ENCODE results near the gene OSBPL8. TPM values are rescaled to one million over a fixed set of nuclear protein-coding genes. Genes with fewer than 3 reads are reported as not detected.

OSBPL8 gene
- total and polyA plus RNA-seq, 8 donors = 7.7 to 147 (median 29.4) TPM

- Histone ChIP-seq H3K27me3 (no peaks in the 10 kb centered on the region), H3K27ac (peak overlapping the region; percentile 74 to 95 (median 91)), H3K36me3 (no peaks in the 10 kb centered on the region), H3K4me1 (peaks cover 7 to 40% (median 29%) of the 10 kb centered on the region in 4 donors), H3K9me3 (no peaks in the 10 kb centered on the region), H3K4me3 (peak overlapping the region; percentile 77 to 94 (median 86))
- no peak for DNase-seq
- TF ChIP-seq POLR2AphosphoS5 (IDR thresholded peaks at IDR 0.05) = no peak
- TF ChIP-seq CTCF (IDR thresholded peaks at IDR 0.05) = no peak
- no peak for TF ChIP-seq POLR2A (IDR thresholded peaks at IDR 0.05)
- TF ChIP-seq EP300 (IDR thresholded peaks at IDR 0.05) = no peak
- 22 to 32% (median 23%) methylated on average over 8 of the region's 8 CpGs for WGBS, 5 donors
- intact Hi-C loops (cut with DNase I; ENCODE audit: low total_unique reads) = no loop called here
Measured at GRCh38 chr12:76560086-76560491, 518 bp upstream of the OSBPL8 start.

GRCh38 chr12:76558684-76559399, 729 bp downstream of the OSBPL8 start:
- Histone ChIP-seq H3K4me1 (peaks cover 7 to 51% (median 35%) of the 10 kb centered on the region in 4 donors), H3K9me3 (no peaks in the 10 kb centered on the region), H3K4me3 (peak overlapping the region; percentile 77 to 94 (median 86)), H3K36me3 (no peaks in the 10 kb centered on the region), H3K27me3 (no peaks in the 10 kb centered on the region), H3K27ac (peak overlapping the region; percentile 74 to 95 (median 91))
- intact Hi-C loops (cut with DNase I; ENCODE audit: low total_unique reads) = no loop called here
- TF ChIP-seq POLR2A (IDR thresholded peaks at IDR 0.05) (no peak), POLR2AphosphoS5 (IDR thresholded peaks at IDR 0.05) (peak in 2 of 3 donors; percentile 20 to 29), CTCF (IDR thresholded peaks at IDR 0.05) (no peak), EP300 (IDR thresholded peaks at IDR 0.05) (no peak)
- DNase-seq = peak; percentile 69 to 84
- 0% methylated on average over 10 to 33 of the region's 33 CpGs for WGBS, 5 donors

DNA sequence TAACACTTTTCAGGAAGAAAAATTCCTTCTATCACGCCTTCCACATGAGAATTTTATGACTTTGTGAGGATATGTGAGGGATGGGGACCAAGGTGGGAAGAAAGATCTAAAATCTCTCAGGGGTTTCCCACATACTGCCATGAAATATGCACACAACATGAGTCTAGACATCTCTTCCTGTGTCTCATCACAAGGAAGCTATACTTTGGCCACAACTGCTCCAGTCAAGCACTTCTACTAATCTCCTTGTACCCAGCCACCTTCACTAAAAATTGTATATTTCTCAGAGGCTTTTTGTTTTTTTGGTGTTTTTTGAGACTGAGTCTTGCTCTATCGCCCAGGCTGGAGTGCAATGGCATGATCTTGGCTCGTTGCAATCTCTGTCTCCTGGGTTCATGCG, 3.2 kb downstream of the OSBPL8 start:
- Histone ChIP-seq H3K4me3 (no peak overlapping the region), H3K27me3 (no peaks in the 10 kb centered on the region), H3K9me3 (no peaks in the 10 kb centered on the region), H3K27ac (no peak overlapping the region), H3K4me1 (peaks cover 12 to 62% (median 42%) of the 10 kb centered on the region in 4 donors), H3K36me3 (no peaks in the 10 kb centered on the region)
- no peak for DNase-seq
- intact Hi-C loops (cut with DNase I; ENCODE audit: low total_unique reads) = no loop called here
- 92 to 97% (median 96%) methylated on average over 4 of the region's 4 CpGs for WGBS, 5 donors
- no peak for TF ChIP-seq POLR2AphosphoS5 (IDR thresholded peaks at IDR 0.05)
- no peak for TF ChIP-seq POLR2A (IDR thresholded peaks at IDR 0.05)
- no peak for TF ChIP-seq CTCF (IDR thresholded peaks at IDR 0.05)
- TF ChIP-seq EP300 (IDR thresholded peaks at IDR 0.05) = no peak

GRCh38 chr12:76555797-76556196, 3.8 kb downstream of the OSBPL8 start:
- DNase-seq = no peak
- Histone ChIP-seq H3K4me3 (no peak overlapping the region), H3K4me1 (peaks cover 12 to 67% (median 42%) of the 10 kb centered on the region in 4 donors), H3K27ac (no peak overlapping the region), H3K9me3 (no peaks in the 10 kb centered on the region), H3K27me3 (no peaks in the 10 kb centered on the region), H3K36me3 (no peaks in the 10 kb centered on the region)
- TF ChIP-seq POLR2A (IDR thresholded peaks at IDR 0.05) (no peak), POLR2AphosphoS5 (IDR thresholded peaks at IDR 0.05) (no peak), CTCF (IDR thresholded peaks at IDR 0.05) (no peak), EP300 (IDR thresholded peaks at IDR 0.05) (no peak)
- 64 to 85% (median 74%) methylated on average over 2 of the region's 2 CpGs for WGBS, 5 donors
- intact Hi-C loops (cut with DNase I; ENCODE audit: low total_unique reads) = no loop called here

Measured in stomach (tissue), 9 donors.